GM18868 (cell line): Measurements from ENCODE around the gene PRRC2B.
A peak's percentile ranks its signal among the peaks of the same experiment; 100 is the strongest.

ENCODE experiments used
- ATAC-seq: cut with Tn5 transposase; IDR thresholded peaks from one replicate; pipeline ENCODE4 v1.9.1; 2021; ENCODE audit warnings: mild to moderate bottlenecking, moderate library complexity; ENCODE audit not compliant: unreplicated experiment

Gene PRRC2B

GRCh38 chr9:131406563-131407436 is 12.9 kb downstream of the PRRC2B start:
- ATAC-seq: no peak

- ATAC-seq: no peak
These were observed 13.9 kb downstream of the PRRC2B start for GRCh38 chr9:131407717-131408195.

GRCh38 chr9:131409458-131409992 is 15.6 kb downstream of the PRRC2B start:
- no peak for ATAC-seq

- ATAC-seq: no peak
These were observed 16.2 kb downstream of the PRRC2B start for GRCh38 chr9:131410044-131410491.

- ATAC-seq: no peak
These were observed 18.1 kb downstream of the PRRC2B start for GRCh38 chr9:131411719-131412681.

GRCh38 chr9:131416509-131416908 is 22.6 kb downstream of the PRRC2B start:
- no peak for ATAC-seq

- ATAC-seq: peak; percentile 60
These were observed 23.6 kb downstream of the PRRC2B start for GRCh38 chr9:131417264-131418142.

GRCh38 chr9:131418143-131419025 is 24.5 kb downstream of the PRRC2B start:
- no peak for ATAC-seq

GRCh38 chr9:131419026-131419614 is 25.2 kb downstream of the PRRC2B start:
- no peak for ATAC-seq

GRCh38 chr9:131419716-131420115 is 25.8 kb downstream of the PRRC2B start:
- no peak for ATAC-seq

- ATAC-seq: no peak
These were observed 27.2 kb downstream of the PRRC2B start for GRCh38 chr9:131420980-131421624.

- no peak for ATAC-seq
These were observed 27.8 kb downstream of the PRRC2B start for GRCh38 chr9:131421691-131422090.

GRCh38 chr9:131422241-131422792 is 28.4 kb downstream of the PRRC2B start:
- ATAC-seq: no peak

- no peak for ATAC-seq
These were observed 29.3 kb downstream of the PRRC2B start for GRCh38 chr9:131423171-131423581.

- ATAC-seq: no peak
These were observed 32.7 kb downstream of the PRRC2B start for GRCh38 chr9:131426545-131426944.

GRCh38 chr9:131429121-131430012 is 35.5 kb downstream of the PRRC2B start:
- ATAC-seq: no peak

GRCh38 chr9:131432050-131432449 is 38.2 kb downstream of the PRRC2B start:
- ATAC-seq: no peak
